ENCODE measurements around the gene DDX39A.
"Not testable (repeated sequence)": the region's sequence is repeated elsewhere in the genome, so short reads cannot be mapped to it uniquely, and the experiment has no call there.

DDX39A gene

DNA sequence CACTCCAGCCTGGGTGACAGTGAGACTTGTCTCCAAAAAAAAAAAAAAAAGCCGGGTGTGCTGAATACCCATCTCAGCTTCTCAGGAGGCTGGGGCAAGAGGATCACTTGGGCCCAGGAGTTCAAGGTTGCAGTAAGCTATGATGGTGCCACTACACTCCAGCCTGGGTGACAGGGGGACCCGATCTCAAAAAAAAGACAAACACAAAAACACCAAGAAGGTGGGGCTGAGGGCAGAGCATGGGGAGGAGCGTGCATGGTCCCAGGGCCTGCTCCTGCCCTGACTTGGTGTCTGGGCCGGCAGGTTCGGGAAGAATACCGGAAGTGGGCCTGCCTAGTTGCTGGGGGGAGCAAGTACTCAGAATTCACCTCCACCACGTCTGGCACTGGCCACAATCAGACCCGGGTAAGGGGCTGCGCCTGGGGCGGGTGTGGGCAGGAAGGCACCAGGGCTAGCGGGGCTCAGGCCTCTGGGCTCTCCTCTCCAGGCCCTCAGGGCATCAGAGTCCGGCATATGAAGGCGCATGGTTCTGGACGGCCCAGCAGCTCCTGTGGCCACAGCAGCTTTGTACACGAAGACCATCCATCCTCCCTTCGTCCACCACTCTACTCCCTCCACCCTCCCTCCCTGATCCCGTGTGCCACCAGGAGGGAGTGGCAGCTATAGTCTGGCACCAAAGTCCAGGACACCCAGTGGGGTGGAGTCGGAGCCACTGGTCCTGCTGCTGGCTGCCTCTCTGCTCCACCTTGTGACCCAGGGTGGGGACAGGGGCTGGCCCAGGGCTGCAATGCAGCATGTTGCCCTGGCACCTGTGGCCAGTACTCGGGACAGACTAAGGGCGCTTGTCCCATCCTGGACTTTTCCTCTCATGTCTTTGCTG is 11.3 kb downstream of the DDX39A start:
- no peak for DNase-seq

DNA sequence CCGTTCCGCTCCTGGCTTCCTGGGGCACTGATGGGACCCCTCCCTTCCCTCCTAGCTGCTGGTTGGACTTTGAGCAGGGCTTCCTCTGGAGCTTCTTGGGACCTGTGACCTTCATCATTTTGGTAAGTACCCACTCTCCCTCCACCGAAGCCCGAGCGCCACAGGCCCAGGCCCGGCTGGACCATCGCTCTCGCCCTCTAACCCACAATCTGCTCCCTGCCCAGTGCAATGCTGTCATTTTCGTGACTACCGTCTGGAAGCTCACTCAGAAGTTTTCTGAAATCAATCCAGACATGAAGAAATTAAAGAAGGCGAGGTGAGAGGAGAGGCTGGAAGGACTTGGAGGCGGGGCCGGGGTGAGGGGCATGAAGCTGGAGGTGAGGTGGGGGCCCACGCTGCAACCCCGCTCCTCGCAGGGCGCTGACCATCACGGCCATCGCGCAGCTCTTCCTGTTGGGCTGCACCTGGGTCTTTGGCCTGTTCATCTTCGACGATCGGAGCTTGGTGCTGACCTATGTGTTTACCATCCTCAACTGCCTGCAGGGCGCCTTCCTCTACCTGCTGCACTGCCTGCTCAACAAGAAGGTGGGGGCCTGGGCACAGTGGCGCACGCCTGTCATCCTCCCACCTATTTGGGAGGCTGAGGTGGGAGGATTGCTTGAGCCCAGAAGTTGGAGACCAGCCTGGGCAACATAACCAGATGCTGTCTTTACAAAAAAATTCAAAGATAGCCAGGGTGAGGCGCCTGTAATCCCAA is 12.3 kb downstream of the DDX39A start:
- DNase-seq = no peak

DNA sequence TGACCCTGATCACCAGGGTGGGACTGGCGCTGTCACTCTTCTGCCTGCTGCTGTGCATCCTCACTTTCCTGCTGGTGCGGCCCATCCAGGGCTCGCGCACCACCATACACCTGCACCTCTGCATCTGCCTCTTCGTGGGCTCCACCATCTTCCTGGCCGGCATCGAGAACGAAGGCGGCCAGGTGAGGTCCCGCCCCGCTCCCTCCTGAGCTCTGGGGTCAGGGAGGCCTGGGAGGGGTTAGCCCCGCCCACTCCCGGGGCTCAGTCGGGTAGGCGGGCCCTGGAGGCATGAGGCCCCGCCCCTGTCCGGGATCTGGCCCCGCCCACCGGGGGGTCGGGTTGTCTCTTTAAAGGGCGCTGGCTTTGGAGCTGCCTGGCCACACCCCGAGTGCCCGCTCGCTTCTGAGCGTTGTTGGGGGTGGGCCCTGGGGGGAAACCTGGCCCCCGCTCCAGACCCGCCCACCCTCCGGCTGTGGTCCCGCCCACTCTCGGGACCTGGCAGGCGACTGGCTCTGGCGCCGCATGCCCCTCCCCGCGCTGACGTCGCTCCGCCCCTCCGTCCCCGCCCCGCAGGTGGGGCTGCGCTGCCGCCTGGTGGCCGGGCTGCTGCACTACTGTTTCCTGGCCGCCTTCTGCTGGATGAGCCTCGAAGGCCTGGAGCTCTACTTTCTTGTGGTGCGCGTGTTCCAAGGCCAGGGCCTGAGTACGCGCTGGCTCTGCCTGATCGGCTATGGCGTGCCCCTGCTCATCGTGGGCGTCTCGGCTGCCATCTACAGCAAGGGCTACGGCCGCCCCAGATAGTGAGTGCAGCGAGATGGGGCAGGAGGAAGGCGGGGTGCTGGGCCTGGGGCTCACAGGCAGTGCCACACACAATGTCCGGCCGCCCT is 13.1 kb downstream of the DDX39A start:
- peak; percentile 61 for DNase-seq

GRCh38 chr19:14405380-14405757 is 13.8 kb downstream of the DDX39A start:
- no peak for DNase-seq

DNA sequence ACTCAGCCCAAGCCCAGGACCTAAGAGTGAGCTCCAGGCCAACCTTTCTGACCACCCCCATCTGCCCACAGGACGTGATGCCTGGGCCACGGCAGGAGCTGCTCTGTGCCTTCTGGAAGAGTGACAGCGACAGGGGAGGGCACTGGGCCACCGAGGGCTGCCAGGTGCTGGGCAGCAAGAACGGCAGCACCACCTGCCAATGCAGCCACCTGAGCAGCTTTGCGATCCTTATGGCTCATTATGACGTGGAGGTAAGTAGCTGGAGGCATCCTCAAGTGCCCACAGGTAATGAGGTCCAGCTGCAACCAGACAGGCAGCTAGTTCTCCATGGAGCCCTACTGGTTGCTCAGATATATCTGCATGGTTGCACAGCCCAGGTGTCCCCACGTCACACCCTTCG is 14.8 kb downstream of the DDX39A start:
- no peak for DNase-seq

DNA sequence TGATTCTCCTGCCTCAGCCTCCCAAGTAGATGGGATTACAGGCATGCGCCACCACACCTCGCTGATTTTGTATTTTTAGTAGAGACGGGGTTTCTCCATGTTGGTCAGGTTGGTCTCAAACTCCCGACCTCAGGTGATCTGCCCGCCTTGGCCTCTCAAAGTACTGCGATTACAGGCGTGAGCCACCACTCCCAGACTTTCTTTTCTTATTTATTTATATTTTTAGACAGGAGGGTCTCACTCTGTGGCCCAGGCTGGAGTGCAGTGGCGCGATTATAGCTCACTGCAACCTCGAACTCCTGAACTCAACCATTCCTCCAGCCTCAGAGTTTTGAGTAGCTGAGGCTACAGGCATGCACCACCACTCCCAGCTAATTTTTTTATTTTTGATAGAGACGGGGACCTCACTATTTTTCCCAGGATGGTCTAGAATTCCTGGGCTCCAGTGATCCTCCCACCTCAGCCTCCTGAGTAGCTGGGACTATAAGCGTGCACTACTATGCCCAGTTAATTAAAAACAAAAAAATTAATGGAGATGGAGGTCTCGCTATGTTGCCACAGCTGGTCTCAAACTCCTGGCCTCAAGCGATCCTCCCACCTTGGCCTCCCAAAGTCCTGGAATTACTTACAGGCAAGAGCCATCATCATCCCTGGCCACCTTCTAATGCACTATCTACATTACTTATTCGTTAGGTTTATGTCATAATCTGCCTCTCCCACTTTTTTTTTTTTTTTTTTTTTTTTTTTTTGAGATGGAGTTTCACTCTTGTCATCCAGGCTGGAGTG is 15.8 kb downstream of the DDX39A start:
- not testable (repeated sequence) for DNase-seq

DNA sequence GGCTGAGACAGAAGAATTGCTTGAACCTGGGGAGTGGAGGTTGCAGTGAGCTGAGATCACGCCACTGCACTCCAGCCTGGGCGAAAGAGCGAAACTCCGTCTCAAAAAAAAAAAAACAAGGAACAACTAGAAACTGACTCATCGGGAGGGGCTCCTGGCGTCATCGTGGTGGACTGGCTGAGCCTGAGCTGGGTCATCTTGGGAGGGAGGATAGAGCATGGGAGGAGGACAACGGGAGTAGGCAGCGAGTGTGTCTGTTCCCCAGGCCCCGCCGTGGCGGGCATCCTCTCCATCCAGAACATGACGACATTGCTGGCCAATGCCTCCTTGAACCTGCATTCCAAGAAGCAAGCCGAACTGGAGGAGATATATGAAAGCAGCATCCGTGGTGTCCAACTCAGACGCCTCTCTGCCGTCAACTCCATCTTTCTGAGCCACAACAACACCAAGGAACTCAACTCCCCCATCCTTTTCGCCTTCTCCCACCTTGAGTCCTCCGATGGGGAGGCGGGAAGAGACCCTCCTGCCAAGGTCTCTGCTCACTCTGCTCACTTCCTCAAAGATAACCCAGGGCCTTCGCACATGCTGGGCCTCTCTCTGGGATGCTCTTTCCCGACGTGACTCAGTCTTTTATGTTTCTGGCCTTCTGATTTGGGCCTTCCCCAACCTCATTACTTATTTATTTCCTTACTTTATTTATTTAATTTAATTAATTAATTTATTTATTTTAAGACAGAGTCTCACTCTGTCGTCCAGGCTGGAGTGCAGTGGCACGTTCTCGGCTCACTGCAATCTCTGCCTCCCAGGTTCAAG is 16.6 kb downstream of the DDX39A start:
- no peak for DNase-seq

DNA sequence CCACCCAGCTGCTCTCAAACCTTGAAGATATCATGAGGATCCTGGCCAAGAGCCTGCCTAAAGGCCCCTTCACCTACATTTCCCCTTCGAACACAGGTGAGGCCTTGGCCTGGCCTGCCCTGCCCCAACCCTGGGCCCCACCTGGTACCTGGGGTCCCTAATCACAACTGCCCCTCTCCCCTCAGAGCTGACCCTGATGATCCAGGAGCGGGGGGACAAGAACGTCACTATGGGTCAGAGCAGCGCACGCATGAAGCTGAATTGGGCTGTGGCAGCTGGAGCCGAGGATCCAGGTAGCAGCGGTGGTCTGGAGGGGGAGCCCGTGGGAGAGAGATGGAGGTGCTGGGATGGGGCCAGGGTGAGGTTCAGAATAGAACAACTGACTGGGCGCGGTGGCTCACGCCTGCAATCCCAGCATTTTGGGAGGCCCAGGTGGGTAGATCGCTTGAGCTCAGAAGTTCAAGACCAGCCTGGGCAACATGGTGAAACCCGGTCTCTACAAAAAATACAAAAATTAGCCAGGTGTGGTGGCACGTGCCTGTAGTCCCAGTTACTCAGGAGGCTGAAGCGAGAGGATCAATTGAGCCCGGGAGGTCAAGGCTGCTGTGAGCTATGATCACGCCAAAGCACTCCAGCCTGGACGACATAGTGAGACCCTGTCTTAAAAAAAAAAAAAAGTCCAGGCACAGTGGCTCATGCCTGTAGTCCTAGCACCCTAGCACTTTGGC is 17.5 kb downstream of the DDX39A start:
- no peak for DNase-seq

DNA sequence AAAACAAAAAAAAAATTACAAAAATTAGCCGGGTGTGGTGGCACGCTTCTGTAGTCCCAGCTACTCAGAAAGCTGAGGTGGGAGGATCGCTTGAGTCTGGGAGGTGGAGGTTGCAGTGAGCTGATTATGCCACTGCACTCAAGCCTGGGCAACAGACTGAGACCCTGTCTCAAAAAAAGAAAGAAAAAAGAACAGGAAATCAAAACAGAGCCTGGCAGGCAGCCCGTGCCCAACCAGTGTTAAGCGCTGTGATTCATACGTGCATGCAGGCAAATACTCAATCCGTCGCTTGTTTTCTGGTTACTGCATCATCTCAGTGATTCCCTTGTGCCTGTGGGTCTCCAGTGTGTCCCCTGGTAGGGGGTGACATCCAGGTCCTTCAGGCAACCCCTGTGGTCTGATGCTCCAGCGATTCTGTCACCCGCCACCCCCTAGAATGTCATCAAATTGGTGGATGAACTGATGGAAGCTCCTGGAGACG is 18.1 kb downstream of the DDX39A start:
- DNase-seq = no peak

- DNase-seq = not testable (repeated sequence)
Observed at GRCh38 chr19:14397168-14397567, 22.0 kb downstream of the DDX39A start.

- not testable (repeated sequence) for DNase-seq
Observed at GRCh38 chr19:14396730-14397129, 22.4 kb downstream of the DDX39A start.

GRCh38 chr19:14395710-14396336 is 23.3 kb downstream of the DDX39A start:
- no peak for DNase-seq

DNA sequence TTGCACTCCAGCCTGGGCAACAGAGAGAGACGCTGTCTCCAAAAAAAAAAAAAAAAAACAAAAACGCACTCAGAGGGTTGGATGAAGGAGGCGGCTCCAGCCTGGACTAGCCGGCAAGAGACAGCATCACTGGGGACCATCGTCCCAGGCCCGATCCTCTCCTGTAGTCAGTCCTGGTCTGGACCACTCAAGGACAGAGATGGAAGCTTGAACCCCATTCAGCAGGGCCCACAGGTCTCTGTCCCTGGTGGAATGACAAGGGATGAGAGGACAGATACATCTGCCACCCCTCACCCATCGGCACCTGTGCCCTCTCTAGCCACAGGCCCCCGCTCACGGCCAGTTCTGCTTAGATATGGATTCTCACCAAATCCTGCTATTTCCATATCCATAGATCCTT is 23.9 kb downstream of the DDX39A start:
- DNase-seq = no peak

DNA sequence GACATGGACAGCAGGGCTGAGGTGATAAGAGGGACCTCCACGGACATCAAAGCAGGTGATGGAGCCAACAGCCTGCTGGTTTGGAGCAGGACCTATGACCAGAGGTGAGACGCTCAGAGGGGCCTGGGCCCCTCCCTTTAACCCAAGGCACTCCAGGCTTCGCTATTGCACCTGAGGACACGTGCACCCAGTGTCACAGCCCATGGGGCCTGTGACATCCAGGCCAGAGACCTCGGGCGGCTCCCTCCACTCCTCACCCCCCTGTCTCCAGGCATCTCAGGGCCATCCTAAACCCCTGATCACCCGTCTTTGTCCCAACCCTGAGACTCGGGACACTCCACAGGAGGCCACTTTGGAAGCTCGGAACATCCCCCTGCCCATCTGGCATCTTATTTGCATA is 25.0 kb downstream of the DDX39A start:
- no peak for DNase-seq

- no peak for DNase-seq
Observed at GRCh38 chr19:14393329-14393728, 25.8 kb downstream of the DDX39A start.

GRCh38 chr19:14391156-14391821 is 27.9 kb downstream of the DDX39A start:
- no peak for DNase-seq

DNA sequence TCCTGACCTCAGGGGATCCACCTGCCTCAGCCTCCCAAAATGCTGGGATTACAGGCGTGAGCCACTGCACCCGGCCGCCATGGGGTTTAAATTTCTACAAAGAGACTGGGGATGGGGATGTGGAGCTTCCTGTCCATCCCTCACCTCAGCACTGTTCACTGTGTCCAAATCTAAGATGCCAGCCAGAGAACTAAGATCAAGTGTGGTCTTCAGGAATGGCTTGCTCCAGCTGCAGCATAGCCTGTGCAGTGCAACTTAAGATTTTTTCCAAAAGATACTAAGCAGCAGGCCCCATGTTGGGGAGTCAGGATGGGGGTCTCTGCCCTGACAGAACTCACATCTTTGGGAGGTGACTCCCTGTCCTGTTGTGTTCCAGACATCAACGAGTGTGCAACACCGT is 28.6 kb downstream of the DDX39A start:
- DNase-seq = no peak

DNA sequence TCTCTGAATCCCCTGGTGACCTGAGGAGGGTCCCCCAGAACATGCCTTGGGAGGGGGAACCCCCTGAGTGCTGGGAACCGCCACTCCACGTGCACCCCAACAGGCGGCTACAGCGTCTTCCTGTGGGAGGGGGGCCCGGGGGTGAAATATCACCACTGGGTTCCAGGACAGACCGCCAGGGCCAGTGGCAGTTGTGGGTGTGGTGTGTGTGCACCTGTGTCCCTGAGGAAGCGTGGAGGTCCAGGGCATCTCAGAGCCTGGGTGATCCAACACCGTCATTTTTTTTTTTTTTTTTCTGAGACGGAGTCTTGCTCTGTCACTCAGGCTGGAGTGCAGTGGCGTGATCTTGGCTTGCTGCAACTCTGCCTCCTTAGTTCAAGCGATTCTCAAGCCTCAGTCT is 33.6 kb downstream of the DDX39A start:
- no peak for DNase-seq

All from NCI-H1694 (cell line).